PC-3 (cell line): ENCODE data around the gene IL13. TPM values are rescaled to one million over a fixed set of nuclear protein-coding genes. Genes with fewer than 3 reads are reported as not detected.

Experiments used
- ATAC-seq: fragments of 200-7000 bp; cut with Tn5 transposase; 2 replicates; pipeline ENCODE4 v1.9.1; 2020; ENCODE audit warnings: mild to moderate bottlenecking, moderate library complexity
- BruUV-seq: library from RNA; stranded (reverse); fragments of 400-500 nt; replicated peaks from 2 replicates; lab custom pipeline; 2021; lab: Mats Ljungman, UMichigan
- CTCF ChIA-PET: fragments of 300-600 bp; sonication (Branson Sonifier 250); formaldehyde crosslinking; loops from one replicate; lab custom pipeline; 2022; ENCODE audit warnings: antibody characterized with exemption; lab: Charles Lee
- POLR2A ChIA-PET: fragments of 300-600 bp; sonication (Branson Sonifier 250); formaldehyde crosslinking; loops from one replicate; lab custom pipeline; 2022; ENCODE audit warnings: antibody characterized with exemption; ENCODE audit not compliant: unreplicated experiment; lab: Charles Lee
- DNase-seq: peaks from one replicate; pipeline ENCODE4 v3.0.0-alpha.2; 2015
- H2AFZ ChIP-seq: fragments of 300-600 bp; sonication (generic); 2 replicates; pipeline ENCODE4 v1.6.0; 2016; ENCODE audit warnings: antibody characterized with exemption, low read length
- H3F3A ChIP-seq: fragments of 300-600 bp; sonication (generic); one replicate; pipeline ENCODE4 v1.6.0; 2017; ENCODE audit warnings: antibody characterized with exemption, low read length, control low read depth, mild to moderate bottlenecking; ENCODE audit not compliant: unreplicated experiment
- H3K27ac ChIP-seq: fragments of 300-600 bp; sonication (generic); 2 replicates; pipeline ENCODE4 v1.5.1; 2016; ENCODE audit warnings: mild to moderate bottlenecking, low read length
- H3K27me3 ChIP-seq: fragments of 300-600 bp; sonication (generic); 2 replicates; pipeline ENCODE4 v1.6.1; 2016; ENCODE audit warnings: low read length, mixed read lengths
- H3K36me3 ChIP-seq: fragments of 300-600 bp; sonication (generic); 2 replicates; pipeline ENCODE4 v1.6.1; 2016; ENCODE audit warnings: low read depth, mixed run types, low read length, mixed read lengths
- H3K4me1 ChIP-seq: fragments of 300-600 bp; sonication (generic); 2 replicates; pipeline ENCODE4 v1.5.1; 2016; ENCODE audit warnings: low read length; ENCODE audit not compliant: insufficient read depth
- H3K4me2 ChIP-seq: fragments of 300-600 bp; sonication (generic); 2 replicates; pipeline ENCODE4 v1.6.0; 2016; ENCODE audit warnings: low read length
- H3K4me3 ChIP-seq: fragments of 300-600 bp; sonication (generic); 2 replicates; pipeline ENCODE4 v1.5.1; 2016; ENCODE audit warnings: mild to moderate bottlenecking, low read length, mixed read lengths
- H3K79me2 ChIP-seq: fragments of 300-600 bp; sonication (generic); 2 replicates; pipeline ENCODE4 v1.6.1; 2017; ENCODE audit warnings: low read length, mixed read lengths
- H3K9ac ChIP-seq: fragments of 300-600 bp; sonication (generic); 2 replicates; pipeline ENCODE4 v1.6.0; 2016; ENCODE audit warnings: mild to moderate bottlenecking, low read length
- H3K9me2 ChIP-seq: fragments of 300-600 bp; sonication (generic); replicated peaks from 2 replicates; pipeline ENCODE4 v1.6.1; 2016; ENCODE audit warnings: mixed run types, low read length, mixed read lengths
- H3K9me3 ChIP-seq: fragments of 300-600 bp; sonication (generic); 2 replicates; pipeline ENCODE4 v1.6.1; 2016; ENCODE audit warnings: low read length, mixed read lengths
- H4K20me1 ChIP-seq: fragments of 300-600 bp; sonication (generic); 2 replicates; pipeline ENCODE4 v1.6.1; 2016; ENCODE audit warnings: low read length, mixed read lengths
- EZH2 ChIP-seq: fragments of 300-600 bp; sonication (generic); IDR thresholded peaks from one replicate; pipeline ENCODE4 v1.6.1; 2017; ENCODE audit warnings: antibody characterized with exemption, mild to moderate bottlenecking, low read length; ENCODE audit not compliant: unreplicated experiment
- EZH2phosphoT487 ChIP-seq: fragments of 300-600 bp; sonication (generic); IDR thresholded peaks from 2 replicates; pipeline ENCODE4 v1.6.1; 2018; ENCODE audit warnings: mild to moderate bottlenecking, antibody characterized with exemption, low read length, borderline replicate concordance
- intact Hi-C: fragments of 100-400 bp; cut with micrococcal nuclease; formaldehyde crosslinking; loops from 2 replicates; pipeline ENCODE4 v1.9.0; 2023
- total RNA-seq: library from RNA; depleted of rRNA; stranded (reverse); fragments of >200 nt; gene quantifications from 2 replicates; pipeline ENCODE4 v1.2.3, GENCODE V29; 2014
- TF ChIP-seq, protein P1 (sequence below): fragments of 300-600 bp; sonication (generic); conservative IDR thresholded peaks from 2 replicates; pipeline ENCODE4 v1.5.1; 2017; ENCODE audit warnings: antibody characterized with exemption, low read depth, mild to moderate bottlenecking, low read length

Gene IL13
- total RNA-seq, 1 experiment from 2014 or later: not detected

DNA sequence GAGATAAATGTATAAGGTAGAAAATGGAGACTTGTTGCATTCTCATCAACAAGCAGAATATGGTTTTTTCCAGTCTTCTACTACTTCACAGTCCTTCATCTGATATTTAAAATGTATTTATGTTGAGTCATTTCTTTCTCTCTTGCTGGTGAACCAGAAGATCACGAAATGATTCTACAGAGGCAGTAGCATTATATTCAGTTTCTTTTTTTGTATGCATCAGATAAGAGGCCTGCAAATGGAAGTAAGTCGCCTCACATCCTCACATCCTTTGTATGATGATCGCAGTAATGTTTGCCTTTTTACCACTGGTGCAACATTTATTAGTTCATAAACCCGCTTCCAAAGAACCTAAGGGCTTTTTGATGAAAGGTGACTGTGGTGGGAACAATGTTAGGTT lies 22.1 kb upstream of the IL13 start:
- no TSS peak for BruUV-seq
- no peak overlapping the region for H3K9ac ChIP-seq

DNA sequence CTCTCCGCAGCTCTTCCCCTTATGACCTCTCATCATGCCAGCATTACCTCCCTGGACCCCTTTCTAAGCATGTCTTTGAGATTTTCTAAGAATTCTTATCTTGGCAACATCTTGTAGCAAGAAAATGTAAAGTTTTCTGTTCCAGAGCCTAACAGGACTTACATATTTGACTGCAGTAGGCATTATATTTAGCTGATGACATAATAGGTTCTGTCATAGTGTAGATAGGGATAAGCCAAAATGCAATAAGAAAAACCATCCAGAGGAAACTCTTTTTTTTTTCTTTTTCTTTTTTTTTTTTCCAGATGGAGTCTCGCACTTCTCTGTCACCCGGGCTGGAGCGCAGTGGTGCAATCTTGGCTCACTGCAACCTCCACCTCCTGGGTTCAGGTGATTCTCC lies 20.7 kb upstream of the IL13 start:
- no peaks in the 10 kb centered on the region for H3K9me3 ChIP-seq
- BruUV-seq: no TSS peak
- TF ChIP-seq EZH2 (no peak), EZH2phosphoT487 (no peak)
- TF ChIP-seq, protein P1, sequence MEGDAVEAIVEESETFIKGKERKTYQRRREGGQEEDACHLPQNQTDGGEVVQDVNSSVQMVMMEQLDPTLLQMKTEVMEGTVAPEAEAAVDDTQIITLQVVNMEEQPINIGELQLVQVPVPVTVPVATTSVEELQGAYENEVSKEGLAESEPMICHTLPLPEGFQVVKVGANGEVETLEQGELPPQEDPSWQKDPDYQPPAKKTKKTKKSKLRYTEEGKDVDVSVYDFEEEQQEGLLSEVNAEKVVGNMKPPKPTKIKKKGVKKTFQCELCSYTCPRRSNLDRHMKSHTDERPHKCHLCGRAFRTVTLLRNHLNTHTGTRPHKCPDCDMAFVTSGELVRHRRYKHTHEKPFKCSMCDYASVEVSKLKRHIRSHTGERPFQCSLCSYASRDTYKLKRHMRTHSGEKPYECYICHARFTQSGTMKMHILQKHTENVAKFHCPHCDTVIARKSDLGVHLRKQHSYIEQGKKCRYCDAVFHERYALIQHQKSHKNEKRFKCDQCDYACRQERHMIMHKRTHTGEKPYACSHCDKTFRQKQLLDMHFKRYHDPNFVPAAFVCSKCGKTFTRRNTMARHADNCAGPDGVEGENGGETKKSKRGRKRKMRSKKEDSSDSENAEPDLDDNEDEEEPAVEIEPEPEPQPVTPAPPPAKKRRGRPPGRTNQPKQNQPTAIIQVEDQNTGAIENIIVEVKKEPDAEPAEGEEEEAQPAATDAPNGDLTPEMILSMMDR: no peak
- CTCF ChIA-PET: no interaction called here
- no peak overlapping the region for H3K4me3 ChIP-seq
- no peaks in the 10 kb centered on the region for H3K9me2 ChIP-seq
- no peaks in the 10 kb centered on the region for H3K27me3 ChIP-seq
- H3K9ac ChIP-seq: no peak overlapping the region
- ATAC-seq (no peak), DNase-seq (no peak)
- intact Hi-C loops: no loop called here
- no peak overlapping the region for H2AFZ ChIP-seq
- no peaks in the 10 kb centered on the region for H3K4me1 ChIP-seq
- H3K4me2 ChIP-seq: no peak overlapping the region
- no peaks in the 10 kb centered on the region for H3K36me3 ChIP-seq
- POLR2A ChIA-PET: no interaction called here
- H3K79me2 ChIP-seq: no peaks in the 10 kb centered on the region
- no peaks in the 10 kb centered on the region for H3F3A ChIP-seq
- no peak overlapping the region for H3K27ac ChIP-seq
- no peaks in the 10 kb centered on the region for H4K20me1 ChIP-seq

More for the DNA sequence above, 22.1 kb upstream of the IL13 start:
- H3K4me3 ChIP-seq: no peak overlapping the region
- DNase-seq: no peak
- no peaks in the 10 kb centered on the region for H3F3A ChIP-seq
- ChIA-PET CTCF (no interaction called here), POLR2A (interaction anchor here (0.7 kb wide), 1 partner anchor 213 kb away, joined by 3 read pairs; no protein-coding TSS in a partner anchor)
- H3K4me2 ChIP-seq: no peak overlapping the region
- no peaks in the 10 kb centered on the region for H3K9me2 ChIP-seq
- H3K27ac ChIP-seq: no peak overlapping the region
- no peak overlapping the region for H2AFZ ChIP-seq
- no peaks in the 10 kb centered on the region for H3K79me2 ChIP-seq
- ATAC-seq: no peak
- H3K36me3 ChIP-seq: no peaks in the 10 kb centered on the region
- intact Hi-C loops: loop anchor here (1.0 kb wide), 1 partner anchor 78 kb away; no protein-coding TSS in a partner anchor
- no peaks in the 10 kb centered on the region for H3K4me1 ChIP-seq
- TF ChIP-seq EZH2phosphoT487 (no peak), EZH2 (no peak)
- TF ChIP-seq, protein P1: no peak
- H3K9me3 ChIP-seq: no peaks in the 10 kb centered on the region
- no peaks in the 10 kb centered on the region for H4K20me1 ChIP-seq
- H3K27me3 ChIP-seq: no peaks in the 10 kb centered on the region

DNA sequence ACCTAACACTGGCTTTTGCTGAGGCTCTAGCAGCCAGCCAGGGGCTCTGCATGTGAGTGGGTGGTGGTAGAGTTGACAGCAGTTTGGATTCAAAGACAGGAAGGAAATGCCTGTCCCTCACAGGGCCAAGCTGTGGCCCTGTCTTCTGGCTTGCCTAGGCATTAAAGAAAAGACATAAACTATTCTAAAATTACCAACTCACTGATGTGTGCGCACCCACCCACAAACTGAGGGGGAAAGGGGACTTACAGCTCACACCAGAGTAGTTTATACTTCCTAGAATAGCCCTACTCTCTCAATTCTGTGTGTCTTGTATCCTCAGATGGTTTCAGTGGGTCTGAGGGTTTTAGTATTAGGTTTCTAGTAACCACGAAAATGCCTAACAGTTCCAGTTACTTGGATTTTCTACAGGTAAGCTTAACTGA lies 18.3 kb upstream of the IL13 start:
- H3K27ac ChIP-seq: no peak overlapping the region
- no peaks in the 10 kb centered on the region for H3K79me2 ChIP-seq
- DNase-seq (no peak), ATAC-seq (no peak)
- H3F3A ChIP-seq: no peaks in the 10 kb centered on the region
- ChIA-PET CTCF (no interaction called here), POLR2A (no interaction called here)
- TF ChIP-seq EZH2phosphoT487 (no peak), EZH2 (no peak)
- TF ChIP-seq, protein P1: no peak
- no peaks in the 10 kb centered on the region for H3K27me3 ChIP-seq
- intact Hi-C loops: no loop called here
- BruUV-seq: no TSS peak
- H2AFZ ChIP-seq: no peak overlapping the region
- no peak overlapping the region for H3K4me2 ChIP-seq
- no peaks in the 10 kb centered on the region for H4K20me1 ChIP-seq
- H3K36me3 ChIP-seq: no peaks in the 10 kb centered on the region
- no peak overlapping the region for H3K4me3 ChIP-seq
- no peaks in the 10 kb centered on the region for H3K9me2 ChIP-seq
- H3K4me1 ChIP-seq: no peaks in the 10 kb centered on the region
- no peak overlapping the region for H3K9ac ChIP-seq
- H3K9me3 ChIP-seq: no peaks in the 10 kb centered on the region
